ENCODE data around the gene GLRA3. TPM values are rescaled to one million over a fixed set of nuclear protein-coding genes. Genes with fewer than 3 reads are reported as not detected.
A peak's percentile ranks its signal among the peaks of the same experiment; 100 is the strongest.
"Not testable (repeated sequence)": the region's sequence is repeated elsewhere in the genome, so short reads cannot be mapped to it uniquely, and the experiment has no call there.

Gene GLRA3
- not detected for total RNA-seq
- long read RNA-seq = 0 reads

GRCh38 chr4:174828845-174829701, at the start of gene GLRA3:
GLRA3 (minus strand) TSS chr4:174829247; CDS start chr4:174828811, 436 bp downstream.
- H3K4me3 ChIP-seq = peak within 1 kb of the TSS; percentile 22
- H3K9me3 ChIP-seq (replicated peaks) = peaks cover 5% of the 10 kb centered on the region
- intact Hi-C loops (cut with micrococcal nuclease) = no loop called here
- peaks cover 27% of the 10 kb centered on the region for H3K27me3 ChIP-seq (ENCODE audit: low read depth)
- DNase-seq = no peak
- no peak for TF ChIP-seq CTCF (IDR thresholded peaks at IDR 0.05; ENCODE audit: borderline replicate concordance)
- no peak within 1 kb of the TSS for H3K27ac ChIP-seq (replicated peaks)
- H3K4me1 ChIP-seq = no peaks in the 10 kb centered on the region
- H3K36me3 ChIP-seq = no peaks in the 10 kb centered on the region

DNA sequence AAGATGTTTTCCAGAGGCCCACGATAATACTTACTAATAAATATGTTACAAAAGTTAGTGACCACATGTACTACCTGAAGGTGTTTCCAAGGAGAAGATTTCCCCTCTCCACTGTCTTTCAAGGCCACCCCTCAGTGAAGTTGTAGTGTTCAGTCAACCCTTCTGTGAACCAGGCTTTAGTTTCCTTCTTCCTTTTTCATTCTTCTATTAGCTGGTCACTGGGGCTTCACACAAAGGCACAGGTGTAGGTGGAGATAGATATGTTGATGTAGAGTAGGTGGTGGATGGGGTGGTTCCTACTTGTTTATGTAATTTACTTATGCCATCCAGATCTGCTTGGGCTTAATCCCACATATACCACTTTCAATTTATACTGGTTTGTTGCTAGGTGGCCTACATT, 45.9 kb upstream of the GLRA3 start:
- H3K4me3 ChIP-seq = no peak overlapping the region
- no peaks in the 10 kb centered on the region for H3K36me3 ChIP-seq
- no peak for TF ChIP-seq CTCF (IDR thresholded peaks at IDR 0.05; ENCODE audit: borderline replicate concordance)
- H3K27ac ChIP-seq (replicated peaks) = no peak overlapping the region
- intact Hi-C loops (cut with micrococcal nuclease) = no loop called here
- H3K4me1 ChIP-seq = no peaks in the 10 kb centered on the region
- no peaks in the 10 kb centered on the region for H3K9me3 ChIP-seq (replicated peaks)
- DNase-seq = no peak
- H3K27me3 ChIP-seq (ENCODE audit: low read depth) = no peaks in the 10 kb centered on the region

- no peak for TF ChIP-seq CTCF (IDR thresholded peaks at IDR 0.05; ENCODE audit: borderline replicate concordance)
- no peak for DNase-seq
- Histone ChIP-seq H3K9me3 (replicated peaks) (no peaks in the 10 kb centered on the region), H3K27ac (replicated peaks) (no peak overlapping the region), H3K4me1 (no peaks in the 10 kb centered on the region), H3K36me3 (no peaks in the 10 kb centered on the region), H3K4me3 (no peak overlapping the region), H3K27me3 (ENCODE audit: low read depth) (no peaks in the 10 kb centered on the region)
- intact Hi-C loops (cut with micrococcal nuclease) = no loop called here
Observed at GRCh38 chr4:174873931-174874330, 44.9 kb upstream of the GLRA3 start.

DNA sequence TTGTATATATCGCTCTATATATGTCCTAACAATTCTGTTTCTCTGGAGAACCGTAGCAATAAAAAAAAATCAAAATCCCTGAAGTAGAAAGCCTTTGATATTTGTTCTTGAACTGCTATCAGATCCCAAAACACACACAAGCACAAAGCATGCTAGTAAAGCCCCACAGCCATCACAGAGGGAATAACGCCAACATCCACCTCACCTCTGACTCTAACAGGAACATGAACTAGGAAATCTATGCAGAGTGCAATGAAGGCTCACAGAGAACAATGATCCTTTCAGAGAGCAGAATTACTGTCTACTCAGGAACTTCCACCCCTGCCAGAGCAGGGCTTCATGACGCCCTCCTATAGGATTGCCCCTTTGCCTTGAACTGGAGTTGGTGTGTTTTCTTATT, 44.1 kb upstream of the GLRA3 start:
- H3K9me3 ChIP-seq (replicated peaks); H3K36me3 ChIP-seq; H3K27ac ChIP-seq (replicated peaks); H3K27me3 ChIP-seq (ENCODE audit: low read depth); DNase-seq; H3K4me1 ChIP-seq; H3K4me3 ChIP-seq; intact Hi-C loops (cut with micrococcal nuclease): not testable (repeated sequence)

- Histone ChIP-seq H3K4me1 (no peaks in the 10 kb centered on the region), H3K27me3 (ENCODE audit: low read depth) (no peaks in the 10 kb centered on the region), H3K27ac (replicated peaks) (no peak overlapping the region), H3K4me3 (no peak overlapping the region), H3K9me3 (replicated peaks) (no peaks in the 10 kb centered on the region), H3K36me3 (no peaks in the 10 kb centered on the region)
- no peak for DNase-seq
- intact Hi-C loops (cut with micrococcal nuclease) = no loop called here
- TF ChIP-seq CTCF (IDR thresholded peaks at IDR 0.05; ENCODE audit: borderline replicate concordance) = no peak
Observed at GRCh38 chr4:174871407-174871806, 42.4 kb upstream of the GLRA3 start.

DNA sequence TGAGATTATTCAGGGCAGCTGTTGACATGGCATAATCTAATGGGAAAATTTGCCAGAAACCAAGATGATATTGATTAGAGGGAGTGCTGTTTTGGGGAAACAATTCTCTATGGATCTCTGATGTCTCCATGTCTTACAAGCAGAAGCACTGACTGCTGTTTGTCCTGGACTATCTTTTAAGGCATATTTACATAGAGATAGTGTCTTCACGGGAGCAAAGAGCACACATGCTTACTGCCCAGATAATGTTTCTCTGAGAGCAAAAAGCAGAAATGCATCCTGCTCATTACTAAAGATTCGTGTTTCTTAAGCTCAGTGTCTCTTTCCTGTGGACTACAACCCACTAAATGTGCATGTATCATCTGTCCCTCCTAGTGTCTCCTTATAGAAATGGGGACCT, 41.3 kb upstream of the GLRA3 start:
- Histone ChIP-seq H3K4me1 (no peaks in the 10 kb centered on the region), H3K9me3 (replicated peaks) (no peaks in the 10 kb centered on the region), H3K36me3 (no peaks in the 10 kb centered on the region), H3K27me3 (ENCODE audit: low read depth) (no peaks in the 10 kb centered on the region), H3K4me3 (no peak overlapping the region), H3K27ac (replicated peaks) (no peak overlapping the region)
- DNase-seq = no peak
- intact Hi-C loops (cut with micrococcal nuclease) = no loop called here
- no peak for TF ChIP-seq CTCF (IDR thresholded peaks at IDR 0.05; ENCODE audit: borderline replicate concordance)
